Measurements from ENCODE around the gene BIN1. TPM values are rescaled to one million over a fixed set of nuclear protein-coding genes. Genes with fewer than 3 reads are reported as not detected.

BIN1 gene
- total RNA-seq, 1 experiment from 2014 or later, result 14.2 TPM

- in situ Hi-C loops (cut with HindIII; ENCODE audit: low sequenced_read_pairs), result no loop called here
- DNase-seq (ENCODE audit: low spot score), result peak; percentile 68
Observed at GRCh38 chr2:127067620-127068350, 39.2 kb downstream of the BIN1 start.

DNA sequence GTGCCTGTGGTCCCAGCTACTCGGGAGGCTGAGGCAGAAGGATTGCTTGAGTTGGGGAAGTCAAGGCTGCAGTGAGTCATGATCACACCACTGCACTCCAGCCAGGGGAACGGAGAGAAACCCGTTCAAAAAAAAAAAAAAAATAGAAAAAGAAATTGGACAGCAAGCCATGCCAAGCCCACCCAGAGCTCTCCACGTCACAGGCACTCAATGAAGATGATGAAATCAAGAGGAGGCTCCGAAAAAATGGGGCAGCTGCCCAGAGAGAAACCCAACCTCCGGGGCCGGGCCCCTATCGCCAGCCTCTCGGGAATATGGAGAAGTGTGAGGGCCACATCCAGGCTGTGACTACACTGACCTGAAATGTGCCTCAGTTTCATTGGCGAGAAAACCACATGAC, 40.0 kb downstream of the BIN1 start:
- DNase-seq (ENCODE audit: low spot score), result no peak
- in situ Hi-C loops (cut with HindIII; ENCODE audit: low sequenced_read_pairs), result no loop called here

DNA sequence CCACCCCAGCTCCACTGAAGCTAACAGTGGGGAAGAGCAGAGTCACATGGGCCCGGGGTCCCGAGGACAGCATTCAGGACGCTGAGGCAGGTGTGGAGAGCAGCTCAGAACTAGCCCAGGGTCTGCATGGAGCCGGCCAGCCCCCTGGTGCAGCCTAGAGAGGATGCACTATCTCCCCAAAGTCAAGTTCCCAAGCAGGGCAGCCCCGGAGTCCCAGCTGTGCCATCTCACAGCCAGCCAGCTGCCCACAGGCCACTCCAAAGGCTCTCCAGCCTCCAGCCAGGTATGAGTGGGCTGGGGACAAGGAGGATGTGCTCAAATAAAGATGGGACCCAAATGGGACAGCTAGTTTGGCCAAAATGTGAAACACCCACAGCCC, 41.0 kb downstream of the BIN1 start:
- in situ Hi-C loops (cut with HindIII; ENCODE audit: low sequenced_read_pairs), result no loop called here
- no peak for DNase-seq (ENCODE audit: low spot score)

- in situ Hi-C loops (cut with HindIII; ENCODE audit: low sequenced_read_pairs), result no loop called here
- no peak for DNase-seq (ENCODE audit: low spot score)
Observed at GRCh38 chr2:127065299-127065939, 41.5 kb downstream of the BIN1 start.

DNA sequence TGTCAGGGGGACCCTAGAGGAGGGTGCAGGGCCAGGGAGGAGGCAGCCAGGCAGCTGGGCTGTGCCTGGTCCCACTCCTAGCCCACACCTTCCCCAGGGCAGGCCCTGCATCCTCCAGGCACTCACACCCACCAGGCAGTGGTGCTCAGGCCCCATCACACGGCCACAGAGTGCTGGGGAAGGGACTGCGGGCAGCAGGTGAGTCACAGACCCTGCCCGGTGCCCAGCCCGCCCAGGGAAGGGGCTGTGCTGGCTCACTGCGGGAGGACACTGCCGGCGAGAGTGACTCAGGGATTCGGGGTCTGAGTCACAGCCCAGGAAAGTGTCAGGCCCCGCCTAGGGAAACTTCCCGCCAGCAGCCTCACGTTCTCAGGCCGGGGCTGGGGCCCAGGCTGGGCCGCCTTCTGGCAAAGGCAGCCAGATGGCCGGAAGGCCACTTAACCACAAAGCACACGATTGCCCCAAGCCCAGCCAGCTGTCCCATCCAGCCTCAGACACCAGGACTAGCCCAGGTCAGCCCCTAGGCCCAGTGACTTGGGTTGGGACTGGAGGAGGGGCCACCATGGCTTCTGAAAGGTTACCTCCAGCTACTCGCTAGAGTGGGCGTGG, 42.2 kb downstream of the BIN1 start:
- in situ Hi-C loops (cut with HindIII; ENCODE audit: low sequenced_read_pairs), result no loop called here

DNA sequence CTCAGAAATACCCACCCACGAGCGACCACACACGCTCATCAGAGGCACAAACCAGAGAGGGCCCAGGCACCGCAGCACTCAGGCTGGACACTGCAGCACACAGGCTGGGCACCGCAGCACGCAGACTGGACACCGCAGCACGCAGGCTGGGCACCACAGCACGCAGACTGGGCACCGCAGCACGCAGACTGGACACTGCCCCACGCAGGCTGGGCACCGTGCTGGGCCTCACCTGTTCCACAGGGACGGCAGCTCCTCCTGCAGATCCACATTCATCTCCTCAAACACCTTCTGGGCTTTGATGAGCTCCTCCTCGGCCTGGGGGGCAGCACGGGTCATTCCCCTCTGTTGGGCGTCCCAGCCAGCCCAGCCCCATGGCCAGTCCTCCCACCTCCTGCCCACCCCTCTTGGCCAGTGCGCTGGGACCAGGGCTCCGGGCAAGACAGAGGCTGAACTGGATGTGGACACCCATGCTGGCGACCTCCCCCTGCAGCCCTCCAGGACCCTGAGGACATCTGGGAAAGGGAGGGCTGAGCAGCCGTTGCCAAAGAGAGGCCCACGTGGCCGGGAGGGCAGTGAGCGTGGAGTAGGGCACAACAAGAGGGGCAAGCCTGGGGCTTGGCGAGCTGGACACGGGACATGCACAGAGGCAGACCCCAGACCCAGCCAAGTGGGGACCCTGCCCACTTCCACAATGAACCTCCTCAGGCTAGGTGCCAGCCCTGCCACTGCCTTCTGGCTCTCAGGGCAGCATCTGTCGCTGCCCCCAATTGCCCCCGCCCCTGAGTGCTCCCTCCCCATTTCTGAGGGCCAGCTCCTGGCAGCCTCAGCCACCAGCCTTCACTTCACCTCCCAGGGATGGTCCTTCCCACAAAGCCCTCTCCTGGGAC, 43.0 kb downstream of the BIN1 start:
- in situ Hi-C loops (cut with HindIII; ENCODE audit: low sequenced_read_pairs), result no loop called here
- DNase-seq (ENCODE audit: low spot score), result no peak

More for the DNA sequence above, 42.2 kb downstream of the BIN1 start:
- no peak for DNase-seq (ENCODE audit: low spot score)

DNA sequence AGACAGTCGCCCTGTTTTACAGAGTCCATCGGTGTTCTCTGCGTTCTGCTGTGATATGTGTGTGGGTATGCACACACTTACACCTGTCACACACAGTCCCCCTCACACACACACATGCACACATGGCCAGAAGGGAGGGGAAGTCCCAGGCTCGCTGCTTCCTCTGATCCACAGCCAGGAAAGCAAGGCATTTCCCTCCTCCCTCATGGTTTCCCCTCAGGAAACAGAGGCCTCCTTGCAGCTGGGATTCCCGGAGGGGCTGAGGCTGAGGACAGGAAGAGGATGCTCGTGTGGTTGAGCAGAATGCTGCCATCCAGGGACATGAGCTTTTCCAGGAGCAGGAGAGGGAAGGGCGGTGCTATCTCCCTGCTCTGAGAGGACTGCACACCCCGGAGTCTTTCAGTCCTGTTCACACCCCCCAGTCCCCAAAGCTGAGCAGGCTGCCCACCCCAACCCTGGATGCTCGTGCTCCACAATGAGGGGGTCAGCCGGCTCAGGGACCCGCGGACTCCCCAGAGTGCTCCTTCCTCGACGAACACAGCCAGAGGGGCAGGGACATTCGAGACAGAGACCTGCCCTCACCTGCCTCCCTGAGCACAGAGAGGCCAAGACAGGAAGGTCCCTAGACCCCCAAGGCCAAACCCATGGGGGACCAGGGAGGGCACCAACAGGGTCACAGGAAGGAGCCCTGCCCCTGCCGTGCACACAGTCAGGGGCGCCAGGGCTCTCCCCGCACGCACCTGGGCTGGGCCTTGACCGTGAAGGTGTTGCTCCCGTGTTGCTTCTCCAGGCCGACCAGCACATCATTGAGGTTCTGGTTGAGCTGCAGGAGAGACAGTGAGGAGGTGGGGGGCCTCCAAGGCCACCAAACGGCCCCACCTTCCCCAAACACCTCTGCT, 45.3 kb downstream of the BIN1 start:
- DNase-seq (ENCODE audit: low spot score), result no peak
- in situ Hi-C loops (cut with HindIII; ENCODE audit: low sequenced_read_pairs), result no loop called here

GRCh38 chr2:127060264-127060945, 46.5 kb downstream of the BIN1 start:
- no peak for DNase-seq (ENCODE audit: low spot score)
- in situ Hi-C loops (cut with HindIII; ENCODE audit: low sequenced_read_pairs), result no loop called here

DNA sequence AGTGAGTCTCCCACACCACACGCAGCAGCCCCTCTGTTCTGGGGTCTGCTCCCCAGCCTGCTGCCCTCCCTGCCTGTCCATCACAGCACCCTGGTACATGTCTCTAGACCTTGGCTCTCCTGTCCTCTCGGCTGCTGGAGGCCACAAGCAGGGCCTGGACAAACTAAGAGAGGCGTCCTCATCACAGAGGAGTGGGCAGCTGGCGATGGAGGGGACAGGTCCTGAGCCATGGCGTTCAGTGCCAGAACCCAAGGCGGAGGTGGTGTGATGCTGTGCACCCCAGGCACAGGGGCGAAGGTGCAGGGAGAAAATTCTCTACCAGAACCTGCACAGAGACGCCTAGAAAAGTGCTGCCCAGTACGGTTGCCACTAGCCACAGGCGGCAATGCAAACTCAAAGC, 47.4 kb downstream of the BIN1 start:
- in situ Hi-C loops (cut with HindIII; ENCODE audit: low sequenced_read_pairs), result no loop called here
- DNase-seq (ENCODE audit: low spot score), result no peak

GRCh38 chr2:127058954-127059252, 48.1 kb downstream of the BIN1 start:
- in situ Hi-C loops (cut with HindIII; ENCODE audit: low sequenced_read_pairs), result no loop called here
- no peak for DNase-seq (ENCODE audit: low spot score)

DNA sequence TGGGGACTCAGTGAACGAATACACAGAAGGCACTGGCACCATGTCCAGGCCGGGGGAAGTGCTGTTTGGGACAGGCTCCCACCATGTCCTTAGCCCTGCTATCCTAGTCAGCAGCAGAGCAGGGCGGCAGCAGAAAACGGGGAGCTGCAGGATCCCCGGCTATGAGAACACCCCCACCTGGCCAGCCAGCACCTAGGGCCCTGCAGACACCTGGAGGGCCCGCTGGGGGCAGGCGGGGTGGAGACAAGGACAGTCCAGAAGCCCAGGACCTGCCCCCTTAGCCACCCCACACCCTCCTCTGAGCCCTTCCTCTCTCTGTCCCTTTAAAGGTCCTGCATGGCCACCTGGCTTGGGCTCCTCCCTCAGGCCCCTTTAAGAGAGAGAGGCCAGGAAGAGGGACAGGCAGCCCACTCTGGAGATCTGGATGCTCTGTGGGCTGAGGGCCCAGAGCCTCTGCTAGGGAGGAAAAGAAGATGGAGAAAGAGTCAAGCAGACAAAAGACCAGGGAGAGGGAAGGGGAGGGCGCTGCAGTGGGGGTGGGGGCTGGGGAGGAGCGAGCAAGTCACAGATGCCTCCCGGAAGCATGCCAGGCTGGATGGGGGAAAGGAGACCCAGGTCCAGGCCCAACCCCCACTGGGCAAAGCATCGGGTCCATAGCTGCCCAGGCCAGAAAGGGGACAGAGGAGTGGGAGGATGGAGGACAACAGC, 48.6 kb downstream of the BIN1 start:
- in situ Hi-C loops (cut with HindIII; ENCODE audit: low sequenced_read_pairs), result no loop called here

DNA sequence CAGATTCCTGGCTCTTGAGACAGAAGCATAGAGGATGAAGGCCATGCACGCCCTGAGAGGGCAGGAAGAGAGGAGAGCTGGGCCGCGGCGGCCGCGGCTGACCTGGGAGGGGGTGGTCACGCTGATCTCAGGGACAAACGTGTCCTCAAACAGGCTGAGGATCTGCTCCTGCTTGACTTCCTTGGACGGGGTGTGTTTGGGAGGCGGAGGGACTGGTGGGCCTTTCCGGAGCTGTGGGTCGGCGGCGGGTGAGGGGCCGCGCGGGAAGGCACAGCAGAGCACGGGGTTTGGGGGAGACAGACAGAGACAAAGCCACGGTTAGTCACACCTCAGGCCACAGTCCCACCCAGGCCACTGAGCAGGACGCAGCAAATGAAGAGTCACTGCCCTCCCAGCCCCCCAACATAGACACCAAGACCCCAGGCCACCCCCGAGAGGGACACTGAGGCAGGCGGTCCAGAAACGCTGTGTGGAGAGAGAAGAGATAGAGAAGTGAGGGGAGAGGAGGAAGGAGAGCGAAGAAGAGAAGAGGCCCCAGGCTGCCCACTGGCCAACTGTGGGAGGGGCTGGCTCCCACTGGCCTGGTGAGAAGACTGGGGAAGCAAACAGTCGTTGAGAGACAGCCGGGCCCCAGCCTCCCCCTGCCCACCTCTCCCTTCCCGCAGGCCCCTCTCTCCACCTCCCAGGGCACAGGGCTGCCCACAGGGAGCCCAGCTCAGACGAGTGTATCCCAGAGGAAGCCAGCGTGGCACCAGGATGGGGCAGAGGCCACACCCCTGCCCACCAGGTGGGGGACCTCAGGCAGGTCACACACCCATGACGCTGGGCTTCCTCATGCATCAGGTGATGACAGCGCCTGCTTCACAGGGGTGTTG, 49.3 kb downstream of the BIN1 start:
- in situ Hi-C loops (cut with HindIII; ENCODE audit: low sequenced_read_pairs), result no loop called here
- no peak for DNase-seq (ENCODE audit: low spot score)

More for the DNA sequence above, 48.6 kb downstream of the BIN1 start:
- no peak for DNase-seq (ENCODE audit: low spot score)

- in situ Hi-C loops (cut with HindIII; ENCODE audit: low sequenced_read_pairs), result no loop called here
- DNase-seq (ENCODE audit: low spot score), result no peak
Observed at GRCh38 chr2:127056631-127057370, 50.2 kb downstream of the BIN1 start.

DNA sequence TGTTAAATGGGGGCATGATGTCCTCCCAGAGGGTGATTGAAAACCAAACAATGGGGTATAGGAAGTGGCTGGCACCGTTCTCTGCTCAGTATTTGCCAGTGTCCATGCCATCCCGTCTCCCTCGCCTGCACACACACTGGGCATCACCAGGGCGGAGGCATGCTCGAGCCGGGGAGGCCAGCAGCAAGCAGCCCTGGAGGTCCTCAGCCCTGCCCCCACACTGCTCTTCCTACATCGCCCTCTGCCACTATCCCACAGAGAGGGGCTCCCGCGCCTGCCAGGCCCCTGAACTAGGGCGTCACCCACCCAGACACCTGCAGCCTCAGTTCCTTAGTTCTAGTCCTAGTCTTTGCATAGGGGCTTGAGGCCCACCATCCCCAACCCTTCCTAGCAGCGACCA, 50.9 kb downstream of the BIN1 start:
- DNase-seq (ENCODE audit: low spot score), result no peak
- in situ Hi-C loops (cut with HindIII; ENCODE audit: low sequenced_read_pairs), result no loop called here

- in situ Hi-C loops (cut with HindIII; ENCODE audit: low sequenced_read_pairs), result no loop called here
Observed at GRCh38 chr2:127055786-127056076, 51.2 kb downstream of the BIN1 start.

DNA sequence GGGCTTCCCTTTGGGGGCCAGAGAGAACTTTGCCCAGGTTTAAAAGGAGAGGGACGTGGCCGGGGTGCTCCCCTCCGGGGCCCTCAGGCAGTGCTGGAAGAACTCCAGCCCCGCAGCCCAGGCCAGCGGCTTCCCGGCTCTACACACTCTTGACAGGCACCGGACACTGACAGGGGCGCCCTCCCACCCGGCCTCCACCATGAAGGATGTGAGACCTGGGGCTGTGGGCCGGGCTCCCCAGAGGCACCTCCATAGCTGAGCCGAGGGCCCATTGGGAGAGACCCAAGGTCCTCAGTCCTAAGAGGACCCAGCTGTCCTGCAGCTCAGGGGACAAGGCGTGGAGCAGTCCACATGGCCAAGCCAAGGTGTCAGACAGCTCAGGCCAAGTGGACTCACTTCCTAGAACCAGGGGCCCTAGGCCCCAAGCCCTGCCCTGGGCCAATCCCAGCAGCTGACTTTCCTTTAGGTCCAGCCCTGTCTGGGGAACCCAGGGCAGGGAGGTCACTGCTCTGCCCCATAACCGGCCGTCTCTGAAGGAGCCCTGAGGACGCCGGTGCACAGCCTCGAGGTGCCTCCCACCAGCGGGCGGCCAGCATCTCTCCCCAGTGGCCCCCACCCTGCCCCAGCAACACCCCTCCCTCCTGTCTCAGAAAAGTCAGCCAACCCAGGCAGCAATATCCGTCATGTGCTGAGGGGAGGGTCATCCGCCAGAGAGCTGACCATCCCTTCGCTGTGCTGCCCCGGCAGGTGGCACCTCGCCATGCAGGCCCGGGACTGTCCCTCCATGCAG, 51.8 kb downstream of the BIN1 start:
- no peak for DNase-seq (ENCODE audit: low spot score)
- in situ Hi-C loops (cut with HindIII; ENCODE audit: low sequenced_read_pairs), result no loop called here

More at GRCh38 chr2:127055786-127056076, 51.2 kb downstream of the BIN1 start:
- DNase-seq (ENCODE audit: low spot score), result no peak

Data from G401 (cell line).